ENCODE results near the gene CCDC182. TPM values are rescaled to one million over a fixed set of nuclear protein-coding genes. Genes with fewer than 3 reads are reported as not detected.

The CCDC182 gene
- total and polyA plus RNA-seq, 7 donors = not detected

DNA sequence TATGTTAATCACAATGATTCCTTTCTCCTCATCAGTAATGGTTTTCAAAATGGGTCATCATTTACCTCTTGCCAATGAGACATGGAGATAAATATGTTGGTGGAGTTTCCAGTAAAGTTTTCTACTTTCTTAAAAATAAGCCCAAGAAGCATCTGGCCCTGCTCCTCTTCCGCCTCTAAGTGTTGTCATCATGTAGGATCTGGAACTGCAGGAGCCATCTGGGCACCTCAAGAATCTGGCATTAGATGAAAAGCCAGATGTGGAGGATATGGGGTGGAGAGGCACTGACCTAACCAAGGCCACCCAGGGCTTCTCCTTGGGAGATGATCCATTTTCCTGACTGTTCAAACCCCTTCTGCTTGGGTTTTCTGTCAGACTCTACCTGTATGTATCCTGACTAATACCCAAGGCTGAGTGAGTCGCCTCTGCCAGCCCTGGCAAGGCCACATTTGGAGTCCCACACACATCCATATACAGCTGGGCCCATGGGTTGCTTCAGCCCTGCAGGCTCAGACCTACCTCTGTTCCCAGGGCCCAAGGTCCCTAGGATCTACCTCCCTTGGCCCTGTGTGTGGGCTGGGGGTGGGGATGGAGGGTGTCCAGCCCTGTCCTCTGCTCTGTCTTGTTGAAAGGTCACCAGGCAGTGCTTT is 24.6 kb downstream of the CCDC182 start:
- Histone ChIP-seq H3K27me3 (peaks cover 0 to 14% (median 9%) of the 10 kb centered on the region in 3 donors), H3K4me1 (no peaks in the 10 kb centered on the region), H3K36me3 (no peaks in the 10 kb centered on the region), H3K4me3 (no peak overlapping the region), H3K27ac (no peak overlapping the region), H3K9me3 (no peaks in the 10 kb centered on the region)
- WGBS, 2 donors = 90 to 95% methylated on average over 2 of the region's 2 CpGs
- DNase-seq = no peak
- TF ChIP-seq POLR2A (IDR thresholded peaks at IDR 0.05) (no peak), EP300 (IDR thresholded peaks at IDR 0.05) (no peak), POLR2AphosphoS5 (IDR thresholded peaks at IDR 0.05) (no peak)
- TF ChIP-seq, protein P1, sequence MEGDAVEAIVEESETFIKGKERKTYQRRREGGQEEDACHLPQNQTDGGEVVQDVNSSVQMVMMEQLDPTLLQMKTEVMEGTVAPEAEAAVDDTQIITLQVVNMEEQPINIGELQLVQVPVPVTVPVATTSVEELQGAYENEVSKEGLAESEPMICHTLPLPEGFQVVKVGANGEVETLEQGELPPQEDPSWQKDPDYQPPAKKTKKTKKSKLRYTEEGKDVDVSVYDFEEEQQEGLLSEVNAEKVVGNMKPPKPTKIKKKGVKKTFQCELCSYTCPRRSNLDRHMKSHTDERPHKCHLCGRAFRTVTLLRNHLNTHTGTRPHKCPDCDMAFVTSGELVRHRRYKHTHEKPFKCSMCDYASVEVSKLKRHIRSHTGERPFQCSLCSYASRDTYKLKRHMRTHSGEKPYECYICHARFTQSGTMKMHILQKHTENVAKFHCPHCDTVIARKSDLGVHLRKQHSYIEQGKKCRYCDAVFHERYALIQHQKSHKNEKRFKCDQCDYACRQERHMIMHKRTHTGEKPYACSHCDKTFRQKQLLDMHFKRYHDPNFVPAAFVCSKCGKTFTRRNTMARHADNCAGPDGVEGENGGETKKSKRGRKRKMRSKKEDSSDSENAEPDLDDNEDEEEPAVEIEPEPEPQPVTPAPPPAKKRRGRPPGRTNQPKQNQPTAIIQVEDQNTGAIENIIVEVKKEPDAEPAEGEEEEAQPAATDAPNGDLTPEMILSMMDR (IDR thresholded peaks at IDR 0.05) = no peak
- intact Hi-C loops (cut with DNase I) = no loop called here

DNA sequence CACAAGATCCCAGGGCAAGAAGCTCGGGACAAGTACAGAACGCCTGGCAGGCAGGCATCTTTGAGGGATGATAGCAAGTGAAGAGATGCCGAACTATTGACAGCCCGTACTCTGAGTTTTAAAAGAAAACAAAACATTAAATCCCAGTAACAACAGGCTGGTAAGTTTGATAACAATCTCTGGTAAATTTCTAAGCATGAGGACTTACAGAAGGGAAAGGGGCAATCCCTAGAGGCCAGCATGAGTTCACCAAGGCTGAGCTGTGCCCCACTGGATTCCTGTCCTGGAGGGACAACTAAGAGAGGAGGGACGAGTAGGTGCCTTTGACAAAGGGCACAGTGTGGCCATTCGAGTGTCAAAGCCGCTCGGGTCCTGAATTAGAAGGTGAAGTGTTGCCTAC is 26.2 kb downstream of the CCDC182 start:
- intact Hi-C loops (cut with DNase I) = no loop called here
- H3K4me1 ChIP-seq = peaks cover 0 to 7% (median 3%) of the 10 kb centered on the region in 4 donors
- H3K27me3 ChIP-seq = peaks cover 0 to 14% (median 11%) of the 10 kb centered on the region in 3 donors
- WGBS, 2 donors = 76 to 83% methylated on average over 8 of the region's 8 CpGs
- TF ChIP-seq, protein P1 (IDR thresholded peaks at IDR 0.05) = no peak
- no peak for TF ChIP-seq POLR2A (IDR thresholded peaks at IDR 0.05)
- no peak for TF ChIP-seq EP300 (IDR thresholded peaks at IDR 0.05)
- TF ChIP-seq POLR2AphosphoS5 (IDR thresholded peaks at IDR 0.05) = no peak
- no peaks in the 10 kb centered on the region for H3K9me3 ChIP-seq
- H3K36me3 ChIP-seq = no peaks in the 10 kb centered on the region
- DNase-seq = no peak
- no peak overlapping the region for H3K4me3 ChIP-seq
- no peak overlapping the region for H3K27ac ChIP-seq

DNA sequence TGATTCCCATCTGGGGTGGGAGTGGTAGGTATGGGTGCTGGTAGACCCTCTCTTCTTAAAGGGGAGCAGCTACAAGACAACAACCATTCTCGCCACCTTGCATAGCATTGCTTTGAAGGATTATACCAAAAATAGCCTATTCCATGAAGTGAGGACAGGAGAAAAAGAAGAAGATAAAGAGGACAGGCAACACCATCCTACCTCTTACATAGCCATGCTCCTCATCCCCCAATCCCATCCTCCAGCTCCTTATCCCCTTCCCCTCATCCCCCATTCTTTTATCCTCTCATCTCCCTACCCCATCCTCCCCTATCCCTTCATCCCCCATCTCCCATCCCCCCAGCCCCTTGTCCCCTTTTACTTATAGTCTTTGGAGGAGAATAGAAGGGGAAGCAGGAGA is 29.1 kb downstream of the CCDC182 start:
- 92 to 97% methylated on average over 1 of the region's 1 CpG for WGBS, 2 donors
- intact Hi-C loops (cut with DNase I) = no loop called here
- Histone ChIP-seq H3K4me3 (no peak overlapping the region), H3K36me3 (no peaks in the 10 kb centered on the region), H3K27ac (no peak overlapping the region), H3K4me1 (peaks cover 0 to 7% (median 3%) of the 10 kb centered on the region in 4 donors), H3K9me3 (no peaks in the 10 kb centered on the region), H3K27me3 (peaks cover 0 to 14% (median 11%) of the 10 kb centered on the region in 3 donors)
- DNase-seq = no peak
- TF ChIP-seq POLR2AphosphoS5 (IDR thresholded peaks at IDR 0.05) = no peak
- TF ChIP-seq, protein P1 (IDR thresholded peaks at IDR 0.05) = no peak
- TF ChIP-seq POLR2A (IDR thresholded peaks at IDR 0.05) = no peak
- TF ChIP-seq EP300 (IDR thresholded peaks at IDR 0.05) = no peak

DNA sequence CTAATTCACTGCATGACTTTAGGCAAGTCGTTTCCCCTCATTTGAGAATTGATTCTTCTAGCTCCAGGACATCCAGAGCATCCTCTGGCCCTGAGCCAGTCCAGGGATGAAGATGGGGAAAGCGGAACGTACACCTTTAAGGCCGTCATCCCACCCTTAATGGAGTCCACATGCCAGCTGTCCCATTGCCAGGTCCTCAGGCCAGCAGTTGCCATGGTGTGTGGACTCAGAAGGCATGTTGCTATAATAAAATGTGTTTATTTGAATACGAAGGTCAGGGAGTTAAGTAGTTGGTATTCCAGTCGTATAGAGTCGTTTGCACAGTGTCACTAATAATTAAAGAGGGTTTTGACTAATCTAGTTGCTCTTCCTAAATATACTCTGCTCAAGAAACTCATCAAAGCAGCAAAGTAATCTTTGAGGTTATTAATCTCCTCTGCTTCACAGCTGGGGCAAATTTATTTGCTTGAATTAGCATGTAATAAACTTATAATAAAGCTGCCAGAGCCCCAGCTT is 30.4 kb downstream of the CCDC182 start:
- TF ChIP-seq POLR2A (IDR thresholded peaks at IDR 0.05) (no peak), EP300 (IDR thresholded peaks at IDR 0.05) (no peak)
- WGBS, 2 donors = 20 to 53% methylated on average over 7 of the region's 7 CpGs
- intact Hi-C loops (cut with DNase I) = no loop called here
- H3K36me3 ChIP-seq = no peaks in the 10 kb centered on the region
- H3K9me3 ChIP-seq = no peaks in the 10 kb centered on the region
- no peak for DNase-seq
- H3K27me3 ChIP-seq = peaks cover 0 to 14% (median 11%) of the 10 kb centered on the region in 3 donors
- H3K4me3 ChIP-seq = no peak overlapping the region
- peaks cover 0 to 7% (median 3%) of the 10 kb centered on the region in 4 donors for H3K4me1 ChIP-seq
- H3K27ac ChIP-seq = no peak overlapping the region

DNA sequence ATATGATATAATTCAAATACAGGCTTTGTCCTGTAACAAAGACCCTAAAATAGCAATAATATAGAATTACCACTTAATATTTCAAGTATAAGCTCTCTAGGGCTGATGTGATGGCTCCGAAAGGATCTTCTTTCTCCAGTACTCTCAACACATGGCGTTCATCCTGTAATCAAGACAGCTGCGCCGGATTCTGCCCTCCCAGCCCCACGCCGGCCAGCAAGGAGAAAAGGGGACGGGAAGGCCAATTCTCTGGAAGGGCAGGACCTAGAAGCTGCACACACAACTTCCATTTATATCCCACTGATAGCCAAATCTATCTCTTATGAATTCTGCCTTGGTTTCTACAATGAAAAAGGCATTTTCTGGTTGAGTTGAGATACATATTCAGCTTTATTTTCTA is 32.0 kb downstream of the CCDC182 start:
- Histone ChIP-seq H3K27me3 (peaks cover 0 to 14% (median 11%) of the 10 kb centered on the region in 3 donors), H3K4me3 (no peak overlapping the region), H3K9me3 (no peaks in the 10 kb centered on the region), H3K27ac (no peak overlapping the region), H3K4me1 (peaks cover 0 to 7% (median 3%) of the 10 kb centered on the region in 4 donors), H3K36me3 (no peaks in the 10 kb centered on the region)
- intact Hi-C loops (cut with DNase I) = no loop called here
- WGBS, 2 donors = 87 to 89% methylated on average over 7 of the region's 7 CpGs
- TF ChIP-seq POLR2AphosphoS5 (IDR thresholded peaks at IDR 0.05) (no peak), POLR2A (IDR thresholded peaks at IDR 0.05) (no peak), EP300 (IDR thresholded peaks at IDR 0.05) (no peak)
- TF ChIP-seq, protein P1 (IDR thresholded peaks at IDR 0.05) = no peak
- DNase-seq = no peak

Measured in sigmoid colon (tissue), 7 donors.